OCI-LY3 (cell line): ENCODE measurements around the gene KCTD15.

ENCODE experiments used
- CTCF ChIP-seq: fragments of 200-600, 300-600 bp; sonication (generic); IDR thresholded peaks from 2 replicates; pipeline ENCODE4 v1.5.1; 2014; ENCODE audit warnings: antibody characterized with exemption, low read length, low read depth
- EZH2phosphoT487 ChIP-seq: fragments of 200-600 bp; shearing (Covaris generic); IDR thresholded peaks from 2 replicates; pipeline ENCODE4 v1.6.1; 2018; ENCODE audit warnings: antibody characterized with exemption, mixed run types, low read depth

- TF ChIP-seq CTCF (no peak), EZH2phosphoT487 (no peak)
Measured at GRCh38 chr19:33801411-33801810, 4.7 kb downstream of the KCTD15 start.
